K562 (cell line): Measurements from ENCODE around the gene DNAAF3. TPM values are rescaled to one million over a fixed set of nuclear protein-coding genes. Genes with fewer than 3 reads are reported as not detected.

ENCODE experiments used
- BRCA1 ChIP-seq, 2 experiments: fragments of 450-650 bp in 1 of 2; sonication (generic) in 1 of 2; formaldehyde crosslinking in 1 of 2; IDR thresholded peaks; 2 replicates each; pipeline versions ENCODE4 v1.5.0 to v1.6.1; 2017 to 2020; ENCODE audit warnings: mild to moderate bottlenecking in 1 of 2, missing genetic modification reagents in 1 of 2
- C11orf30 ChIP-seq: fragments of 450-650 bp; IDR thresholded peaks from 2 replicates; pipeline ENCODE4 v1.6.1; 2016; ENCODE audit warnings: low read depth, mild to moderate bottlenecking
- CHD2 ChIP-seq: IDR thresholded peaks from 2 replicates; pipeline ENCODE4 v1.6.1; 2011; ENCODE audit warnings: low read depth, low read length
- CTBP1 ChIP-seq: fragments of 450-650 bp; IDR thresholded peaks from 2 replicates; pipeline ENCODE4 v1.6.1; 2016; ENCODE audit warnings: borderline replicate concordance
- EHMT2 ChIP-seq: fragments of 450-650 bp; IDR thresholded peaks from 2 replicates; pipeline ENCODE4 v1.6.1; 2018; ENCODE audit warnings: antibody characterized with exemption
- FOS ChIP-seq: IDR thresholded peaks from 3 replicates; pipeline ENCODE4 v1.6.1; 2011; ENCODE audit not compliant: insufficient read length; ENCODE audit errors: extremely low read depth
- GATAD2A ChIP-seq: fragments of 450-650 bp; IDR thresholded peaks from 2 replicates; pipeline ENCODE4 v1.6.1; 2017
- HIVEP1 ChIP-seq: fragments of 250-450 bp; sonication (Bioruptor Pico); IDR thresholded peaks from 2 replicates; pipeline ENCODE4 v1.4.0; 2020; ENCODE audit warnings: mild to moderate bottlenecking
- JUNB ChIP-seq: fragments of 450-650 bp; formaldehyde crosslinking; conservative IDR thresholded peaks from 2 replicates; pipeline ENCODE4 v1.4.0; 2020; ENCODE audit warnings: mild to moderate bottlenecking
- KHSRP ChIP-seq: fragments of 450-650 bp; IDR thresholded peaks from 2 replicates; pipeline ENCODE4 v1.6.1; 2017
- MCM3 ChIP-seq: fragments of 450-650 bp; IDR thresholded peaks from 2 replicates; pipeline ENCODE4 v1.6.1; 2016
- MIER1 ChIP-seq: fragments of 450-650 bp; IDR thresholded peaks from 2 replicates; pipeline ENCODE4 v1.6.1; 2016; ENCODE audit warnings: antibody characterized with exemption, mild to moderate bottlenecking, low read depth
- NFE2 ChIP-seq: IDR thresholded peaks from 2 replicates; pipeline ENCODE4 v1.6.1; 2014; ENCODE audit warnings: antibody characterized with exemption, low read depth
- NR0B1 ChIP-seq: fragments of 450-650 bp; IDR thresholded peaks from one replicate; pipeline ENCODE4 v1.6.1; 2018; ENCODE audit warnings: mild to moderate bottlenecking, moderate library complexity; ENCODE audit not compliant: partially characterized antibody
- NR4A1 ChIP-seq, 2 experiments: fragments of 250-450 bp in 1 of 2; fragments of 450-650 bp in 1 of 2; sonication (Bioruptor Pico) in 1 of 2; IDR thresholded peaks; 2 replicates each; pipeline versions ENCODE4 v1.4.0 to v1.6.1; 2016 to 2020; ENCODE audit warnings: mild to moderate bottlenecking in 2 of 2, missing compliant biosample characterization in 1 of 2, missing genetic modification characterization in 1 of 2, moderate library complexity in 1 of 2
- RBBP5 ChIP-seq: fragments of 200-600 bp; sonication (generic); IDR thresholded peaks from 2 replicates; pipeline ENCODE4 v1.6.1; 2012; ENCODE audit warnings: borderline replicate concordance, mild to moderate bottlenecking, low read length, control low read depth, inconsistent platforms; ENCODE audit not compliant: insufficient read depth, poor library complexity, severe bottlenecking
- ZFP1 ChIP-seq: fragments of 450-650 bp; formaldehyde crosslinking; IDR thresholded peaks from 2 replicates; pipeline ENCODE4 v1.4.0; 2020; ENCODE audit warnings: mild to moderate bottlenecking, mixed read lengths
- ZNF75A ChIP-seq: fragments of 450-650 bp; formaldehyde crosslinking; IDR thresholded peaks from 2 replicates; pipeline ENCODE4 v1.4.0; 2020; ENCODE audit warnings: mild to moderate bottlenecking
- polyA plus RNA-seq, 8 experiments: library from polyadenylated mRNA; depleted of rRNA in 4 of 8; stranded (reverse) in 5 of 8; unstranded in 3 of 8; fragments of >200 nt; fragmentation: Nextera tagmentation in 2 of 8; fragmentation: Illumina TruSeq in 1 of 8; extraction: Ambion mirVana in 2 of 8; extraction: Trizol in 1 of 8; gene quantifications; 2 replicates each; pipeline versions ENCODE4 v1.2.1 to v1.2.3, GENCODE V29; 2011 to 2014; ENCODE audit warnings: inconsistent platforms in 1 of 8, missing spikeins in 1 of 8
- total RNA-seq, 7 experiments: library from RNA; depleted of rRNA in 6 of 7; stranded (reverse); fragments of >200 nt in 6 of 7; fragmentation: Illumina TruSeq in 2 of 7; extraction: Trizol in 2 of 7; gene quantifications; 2 replicates each; pipeline versions ENCODE4 v1.2.1 to v1.2.3, GENCODE V29; 2011 to 2021; ENCODE audit warnings: low replicate concordance in 1 of 7
- TF ChIP-seq, protein P1 (sequence below): fragments of 450-650 bp; IDR thresholded peaks from 2 replicates; pipeline ENCODE4 v1.6.1; 2014; ENCODE audit warnings: low read depth, mild to moderate bottlenecking, moderate library complexity, borderline replicate concordance
- TF ChIP-seq, protein P2 (sequence below): fragments of 450-650 bp; formaldehyde crosslinking; conservative IDR thresholded peaks from 2 replicates; pipeline ENCODE4 v1.4.0; 2022; ENCODE audit warnings: mild to moderate bottlenecking, missing genetic modification characterization
- TF ChIP-seq, protein P3 (sequence below): fragments of 250-450 bp; sonication (Bioruptor Pico); IDR thresholded peaks from 2 replicates; pipeline ENCODE4 v1.9.0; 2021; ENCODE audit warnings: mild to moderate bottlenecking, inconsistent platforms

Gene DNAAF3
- total and polyA plus RNA-seq, 9 of the 15 experiments (the other 6 are each of a cell fraction or from before 2014, with no cell fraction given), result 21.6 to 61.5 (median 43.0) TPM

GRCh38 chr19:55117663-55118391 is 48.6 kb downstream of the DNAAF3 start (continued):
- TF ChIP-seq NR0B1, result no peak
- peak; percentile 25; the same call in 1 of the 2 replicates for TF ChIP-seq MIER1
- TF ChIP-seq FOS, result peak; percentile 1
- TF ChIP-seq C11orf30, result peak; percentile 36; the same call in 1 of the 2 replicates
- TF ChIP-seq, protein P1, sequence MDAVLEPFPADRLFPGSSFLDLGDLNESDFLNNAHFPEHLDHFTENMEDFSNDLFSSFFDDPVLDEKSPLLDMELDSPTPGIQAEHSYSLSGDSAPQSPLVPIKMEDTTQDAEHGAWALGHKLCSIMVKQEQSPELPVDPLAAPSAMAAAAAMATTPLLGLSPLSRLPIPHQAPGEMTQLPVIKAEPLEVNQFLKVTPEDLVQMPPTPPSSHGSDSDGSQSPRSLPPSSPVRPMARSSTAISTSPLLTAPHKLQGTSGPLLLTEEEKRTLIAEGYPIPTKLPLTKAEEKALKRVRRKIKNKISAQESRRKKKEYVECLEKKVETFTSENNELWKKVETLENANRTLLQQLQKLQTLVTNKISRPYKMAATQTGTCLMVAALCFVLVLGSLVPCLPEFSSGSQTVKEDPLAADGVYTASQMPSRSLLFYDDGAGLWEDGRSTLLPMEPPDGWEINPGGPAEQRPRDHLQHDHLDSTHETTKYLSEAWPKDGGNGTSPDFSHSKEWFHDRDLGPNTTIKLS, result peak; percentile 81
- TF ChIP-seq CHD2, result peak; percentile 61; the same call in 1 of the 2 replicates
- peak; percentile 54 for TF ChIP-seq NFE2
- TF ChIP-seq KHSRP, result no peak
- TF ChIP-seq RBBP5, result peak; percentile 21
- TF ChIP-seq ZFP1 (CRISPR knock-in tag), result no peak
- TF ChIP-seq MCM3, result no peak
- no peak for TF ChIP-seq EHMT2
- no peak for TF ChIP-seq JUNB (CRISPR knock-in tag)
- TF ChIP-seq, protein P2, sequence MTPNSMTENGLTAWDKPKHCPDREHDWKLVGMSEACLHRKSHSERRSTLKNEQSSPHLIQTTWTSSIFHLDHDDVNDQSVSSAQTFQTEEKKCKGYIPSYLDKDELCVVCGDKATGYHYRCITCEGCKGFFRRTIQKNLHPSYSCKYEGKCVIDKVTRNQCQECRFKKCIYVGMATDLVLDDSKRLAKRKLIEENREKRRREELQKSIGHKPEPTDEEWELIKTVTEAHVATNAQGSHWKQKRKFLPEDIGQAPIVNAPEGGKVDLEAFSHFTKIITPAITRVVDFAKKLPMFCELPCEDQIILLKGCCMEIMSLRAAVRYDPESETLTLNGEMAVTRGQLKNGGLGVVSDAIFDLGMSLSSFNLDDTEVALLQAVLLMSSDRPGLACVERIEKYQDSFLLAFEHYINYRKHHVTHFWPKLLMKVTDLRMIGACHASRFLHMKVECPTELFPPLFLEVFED (CRISPR knock-in tag), result no peak; the same call in 1 of the 2 replicates
- TF ChIP-seq BRCA1 (IDR thresholded peaks at IDR 0.05), result no peak
- no peak for TF ChIP-seq BRCA1 (CRISPR knock-in tag; IDR thresholded peaks at IDR 0.05)
- TF ChIP-seq, protein P3, sequence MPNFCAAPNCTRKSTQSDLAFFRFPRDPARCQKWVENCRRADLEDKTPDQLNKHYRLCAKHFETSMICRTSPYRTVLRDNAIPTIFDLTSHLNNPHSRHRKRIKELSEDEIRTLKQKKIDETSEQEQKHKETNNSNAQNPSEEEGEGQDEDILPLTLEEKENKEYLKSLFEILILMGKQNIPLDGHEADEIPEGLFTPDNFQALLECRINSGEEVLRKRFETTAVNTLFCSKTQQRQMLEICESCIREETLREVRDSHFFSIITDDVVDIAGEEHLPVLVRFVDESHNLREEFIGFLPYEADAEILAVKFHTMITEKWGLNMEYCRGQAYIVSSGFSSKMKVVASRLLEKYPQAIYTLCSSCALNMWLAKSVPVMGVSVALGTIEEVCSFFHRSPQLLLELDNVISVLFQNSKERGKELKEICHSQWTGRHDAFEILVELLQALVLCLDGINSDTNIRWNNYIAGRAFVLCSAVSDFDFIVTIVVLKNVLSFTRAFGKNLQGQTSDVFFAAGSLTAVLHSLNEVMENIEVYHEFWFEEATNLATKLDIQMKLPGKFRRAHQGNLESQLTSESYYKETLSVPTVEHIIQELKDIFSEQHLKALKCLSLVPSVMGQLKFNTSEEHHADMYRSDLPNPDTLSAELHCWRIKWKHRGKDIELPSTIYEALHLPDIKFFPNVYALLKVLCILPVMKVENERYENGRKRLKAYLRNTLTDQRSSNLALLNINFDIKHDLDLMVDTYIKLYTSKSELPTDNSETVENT, result 0 out of 2 replicates have a peak, but pooled peaks have one; percentile 29
- TF ChIP-seq HIVEP1 (CRISPR knock-in tag), result peak; percentile 75; the same call in 1 of the 2 replicates
- no peak for TF ChIP-seq GATAD2A
- no peak for TF ChIP-seq ZNF75A (CRISPR knock-in tag)
- peak; percentile 64; the same call in 1 of the 2 replicates for TF ChIP-seq CTBP1
- no peak for TF ChIP-seq NR4A1 (CRISPR knock-in tag; IDR thresholded peaks at IDR 0.05)
- no peak for TF ChIP-seq NR4A1 (tag; IDR thresholded peaks at IDR 0.05)
